OCI-LY7 (cell line): ENCODE results near the gene MACROD2.

Experiments
- CTCF ChIP-seq: fragments of 200-600 bp; sonication (generic); conservative IDR thresholded peaks from 2 replicates; pipeline ENCODE4 v1.5.1; 2014; ENCODE audit warnings: mild to moderate bottlenecking, antibody characterized with exemption, low read length, moderate library complexity, mixed read lengths
- EZH2phosphoT487 ChIP-seq: fragments of 200-600 bp; sonication (generic); IDR thresholded peaks from 2 replicates; pipeline ENCODE4 v1.6.1; 2018; ENCODE audit warnings: low read depth, borderline replicate concordance, mild to moderate bottlenecking, mixed run types, antibody characterized with exemption, low read length, moderate library complexity, mixed read lengths

- no peak for TF ChIP-seq CTCF
- no peak for TF ChIP-seq EZH2phosphoT487
Measured at GRCh38 chr20:14960831-14961230, 965.5 kb downstream of the MACROD2 start.
